IMR-90 (cell line): ENCODE results near the gene STK10.

Experiments
- CEBPB ChIP-seq: IDR thresholded peaks from 2 replicates; pipeline ENCODE4 v1.6.1; 2012; ENCODE audit warnings: low read depth, low read length, improper control_type of control experiment
- FOS ChIP-seq: fragments of 150-350 bp; IDR thresholded peaks from 2 replicates; pipeline ENCODE4 v1.6.1; 2016; ENCODE audit warnings: low read depth, low read length
- MAFK ChIP-seq: IDR thresholded peaks from 2 replicates; pipeline ENCODE4 v1.6.1; 2012; ENCODE audit warnings: low read depth, low read length, improper control_type of control experiment
- MAZ ChIP-seq: IDR thresholded peaks from 2 replicates; pipeline ENCODE4 v1.6.1; 2012; ENCODE audit warnings: low read depth, mild to moderate bottlenecking, low read length, improper control_type of control experiment, moderate library complexity, borderline replicate concordance
- NFE2L2 ChIP-seq: fragments of 150-350 bp; IDR thresholded peaks from 2 replicates; pipeline ENCODE4 v1.6.1; 2016; ENCODE audit warnings: low read depth, mild to moderate bottlenecking, low read length
- POLR2A ChIP-seq: IDR thresholded peaks from 2 replicates; pipeline ENCODE4 v1.6.1; 2012; ENCODE audit warnings: mild to moderate bottlenecking, low read depth, low read length
- RAD21 ChIP-seq: IDR thresholded peaks from 2 replicates; pipeline ENCODE4 v1.6.1; 2012; ENCODE audit warnings: low read length, improper control_type of control experiment
- RCOR1 ChIP-seq: IDR thresholded peaks from 2 replicates; pipeline ENCODE4 v1.6.1; 2012; ENCODE audit warnings: mild to moderate bottlenecking, low read length, improper control_type of control experiment; ENCODE audit not compliant: insufficient replicate concordance
- RFX5 ChIP-seq: IDR thresholded peaks from 2 replicates; pipeline ENCODE4 v1.8.0; 2012; ENCODE audit warnings: low read depth, mild to moderate bottlenecking, low read length, moderate library complexity
- SMC3 ChIP-seq: fragments of 150-350 bp; IDR thresholded peaks from 2 replicates; pipeline ENCODE4 v1.6.1; 2016; ENCODE audit warnings: low read depth, mild to moderate bottlenecking, antibody characterized with exemption, low read length, moderate library complexity
- TF ChIP-seq, protein P1 (sequence below): conservative IDR thresholded peaks from 2 replicates; pipeline ENCODE4 v1.5.1; 2012; ENCODE audit warnings: mild to moderate bottlenecking, low read depth, low read length, improper control_type of control experiment
- TF ChIP-seq, protein P2 (sequence below): fragments of 150-350 bp; IDR thresholded peaks from 2 replicates; pipeline ENCODE4 v1.6.1; 2017; ENCODE audit warnings: mild to moderate bottlenecking, antibody characterized with exemption, low read length, low read depth
- TF ChIP-seq, protein P3 (sequence below): fragments of 150-350 bp; IDR thresholded peaks from 2 replicates; pipeline ENCODE4 v1.6.1; 2016; ENCODE audit warnings: low read depth, mild to moderate bottlenecking, low read length, moderate library complexity, borderline replicate concordance

DNA sequence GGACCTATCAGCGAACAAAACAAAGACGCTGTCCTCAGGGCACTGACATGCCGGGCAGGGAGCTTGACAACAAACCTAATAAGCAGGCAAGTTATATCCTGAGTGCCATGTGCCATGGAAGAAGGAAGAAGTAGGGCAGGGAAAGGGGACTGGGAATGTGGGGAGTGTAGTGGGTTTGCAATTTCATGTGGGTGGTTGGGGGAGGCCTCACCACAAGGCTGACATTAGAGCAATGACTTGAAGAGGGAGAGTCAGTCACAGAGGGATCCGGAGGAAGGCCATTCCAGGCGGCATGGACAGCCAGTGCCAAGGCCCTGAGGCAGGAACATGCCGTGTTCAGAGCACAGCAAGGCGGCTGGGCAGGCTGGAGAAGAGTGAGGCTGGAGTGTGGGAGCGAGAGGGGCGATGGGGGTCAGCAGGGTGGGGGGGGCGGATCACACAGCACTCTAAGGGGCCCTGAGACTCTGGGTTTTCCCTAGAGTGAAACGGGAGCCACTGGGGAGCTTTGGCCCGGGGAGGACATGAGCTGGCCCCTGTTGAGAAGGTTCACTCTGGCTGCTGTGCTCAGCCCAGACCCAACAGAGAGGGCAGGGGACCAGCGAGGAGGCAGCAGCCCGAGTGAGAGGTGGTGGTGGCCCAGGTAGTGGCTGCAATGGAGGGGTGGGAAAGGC lies 86.3 kb downstream of the STK10 start:
- no peak for TF ChIP-seq POLR2A
- TF ChIP-seq, protein P1, sequence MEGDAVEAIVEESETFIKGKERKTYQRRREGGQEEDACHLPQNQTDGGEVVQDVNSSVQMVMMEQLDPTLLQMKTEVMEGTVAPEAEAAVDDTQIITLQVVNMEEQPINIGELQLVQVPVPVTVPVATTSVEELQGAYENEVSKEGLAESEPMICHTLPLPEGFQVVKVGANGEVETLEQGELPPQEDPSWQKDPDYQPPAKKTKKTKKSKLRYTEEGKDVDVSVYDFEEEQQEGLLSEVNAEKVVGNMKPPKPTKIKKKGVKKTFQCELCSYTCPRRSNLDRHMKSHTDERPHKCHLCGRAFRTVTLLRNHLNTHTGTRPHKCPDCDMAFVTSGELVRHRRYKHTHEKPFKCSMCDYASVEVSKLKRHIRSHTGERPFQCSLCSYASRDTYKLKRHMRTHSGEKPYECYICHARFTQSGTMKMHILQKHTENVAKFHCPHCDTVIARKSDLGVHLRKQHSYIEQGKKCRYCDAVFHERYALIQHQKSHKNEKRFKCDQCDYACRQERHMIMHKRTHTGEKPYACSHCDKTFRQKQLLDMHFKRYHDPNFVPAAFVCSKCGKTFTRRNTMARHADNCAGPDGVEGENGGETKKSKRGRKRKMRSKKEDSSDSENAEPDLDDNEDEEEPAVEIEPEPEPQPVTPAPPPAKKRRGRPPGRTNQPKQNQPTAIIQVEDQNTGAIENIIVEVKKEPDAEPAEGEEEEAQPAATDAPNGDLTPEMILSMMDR = no peak
- TF ChIP-seq RCOR1 = no peak
- TF ChIP-seq RAD21 = no peak
- no peak for TF ChIP-seq NFE2L2
- TF ChIP-seq, protein P2, sequence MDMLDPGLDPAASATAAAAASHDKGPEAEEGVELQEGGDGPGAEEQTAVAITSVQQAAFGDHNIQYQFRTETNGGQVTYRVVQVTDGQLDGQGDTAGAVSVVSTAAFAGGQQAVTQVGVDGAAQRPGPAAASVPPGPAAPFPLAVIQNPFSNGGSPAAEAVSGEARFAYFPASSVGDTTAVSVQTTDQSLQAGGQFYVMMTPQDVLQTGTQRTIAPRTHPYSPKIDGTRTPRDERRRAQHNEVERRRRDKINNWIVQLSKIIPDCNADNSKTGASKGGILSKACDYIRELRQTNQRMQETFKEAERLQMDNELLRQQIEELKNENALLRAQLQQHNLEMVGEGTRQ = no peak
- no peak for TF ChIP-seq CEBPB
- no peak for TF ChIP-seq MAZ
- no peak for TF ChIP-seq SMC3
- TF ChIP-seq, protein P3, sequence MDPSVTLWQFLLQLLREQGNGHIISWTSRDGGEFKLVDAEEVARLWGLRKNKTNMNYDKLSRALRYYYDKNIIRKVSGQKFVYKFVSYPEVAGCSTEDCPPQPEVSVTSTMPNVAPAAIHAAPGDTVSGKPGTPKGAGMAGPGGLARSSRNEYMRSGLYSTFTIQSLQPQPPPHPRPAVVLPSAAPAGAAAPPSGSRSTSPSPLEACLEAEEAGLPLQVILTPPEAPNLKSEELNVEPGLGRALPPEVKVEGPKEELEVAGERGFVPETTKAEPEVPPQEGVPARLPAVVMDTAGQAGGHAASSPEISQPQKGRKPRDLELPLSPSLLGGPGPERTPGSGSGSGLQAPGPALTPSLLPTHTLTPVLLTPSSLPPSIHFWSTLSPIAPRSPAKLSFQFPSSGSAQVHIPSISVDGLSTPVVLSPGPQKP = no peak
- no peak for TF ChIP-seq MAFK
- no peak for TF ChIP-seq RFX5
- TF ChIP-seq FOS = no peak
